GM23338 (cell line): ENCODE results near the gene PTOV1. TPM values are rescaled to one million over a fixed set of nuclear protein-coding genes. Genes with fewer than 3 reads are reported as not detected.

Experiments
- ATAC-seq: fragments of 200-7000 bp; cut with Tn5 transposase; 3 replicates; pipeline ENCODE4 v1.9.1; 2020
- DNase-seq: peaks from one replicate; pipeline ENCODE4 v3.0.0-alpha.2; 2015; ENCODE audit warnings: low spot score
- H2AFZ ChIP-seq: fragments of 200-600 bp; sonication (generic); 2 replicates; pipeline ENCODE4 v1.8.0; 2016; ENCODE audit warnings: antibody characterized with exemption, mild to moderate bottlenecking, moderate library complexity
- H3F3A ChIP-seq: fragments of 200-600 bp; sonication (generic); replicated peaks from 2 replicates; pipeline ENCODE4 v1.8.0; 2017; ENCODE audit warnings: antibody characterized with exemption, mixed run types, low read depth
- H3K27ac ChIP-seq: fragments of 200-600 bp; sonication (generic); 2 replicates; pipeline ENCODE4 v1.6.1; 2016; ENCODE audit warnings: low read depth
- H3K27me3 ChIP-seq: fragments of 200-600 bp; sonication (generic); 2 replicates; pipeline ENCODE4 v1.8.0; 2016; ENCODE audit warnings: mild to moderate bottlenecking, mixed run types, moderate library complexity; ENCODE audit not compliant: insufficient read depth
- H3K36me3 ChIP-seq: fragments of 200-600 bp; sonication (generic); 2 replicates; pipeline ENCODE4 v1.8.0; 2016; ENCODE audit warnings: mild to moderate bottlenecking; ENCODE audit not compliant: insufficient read depth
- H3K4me1 ChIP-seq: fragments of 200-600 bp; sonication (generic); 2 replicates; pipeline ENCODE4 v1.8.0; 2016; ENCODE audit warnings: mild to moderate bottlenecking, moderate library complexity; ENCODE audit not compliant: insufficient read depth
- H3K4me2 ChIP-seq: fragments of 200-600 bp; sonication (generic); 2 replicates; pipeline ENCODE4 v1.7.1; 2017; ENCODE audit warnings: mixed run types
- H3K4me3 ChIP-seq: fragments of 200-600 bp; sonication (generic); 2 replicates; pipeline ENCODE4 v1.6.1; 2016; ENCODE audit warnings: mixed run types
- H3K79me2 ChIP-seq: fragments of 200-600 bp; sonication (generic); replicated peaks from 2 replicates; pipeline ENCODE4 v1.8.0; 2017; ENCODE audit warnings: mild to moderate bottlenecking; ENCODE audit not compliant: insufficient read depth
- H3K9me2 ChIP-seq: fragments of 200-600 bp; sonication (generic); 2 replicates; pipeline ENCODE4 v1.8.0; 2017; ENCODE audit not compliant: insufficient read depth
- H4K20me1 ChIP-seq: fragments of 200-600 bp; sonication (generic); replicated peaks from 2 replicates; pipeline ENCODE4 v1.8.0; 2017; ENCODE audit warnings: mild to moderate bottlenecking; ENCODE audit not compliant: insufficient read depth
- H3K27ac Mint-ChIP-seq: 2 replicates; pipeline ENCODE4 v1.8.0; 2020; ENCODE audit warnings: inconsistent platforms, mild to moderate bottlenecking, moderate library complexity, mixed read lengths
- H3K27me3 Mint-ChIP-seq: 3 replicates; pipeline ENCODE4 v1.8.0; 2022; ENCODE audit warnings: low read depth, mild to moderate bottlenecking, moderate library complexity, mixed read lengths, inconsistent platforms; ENCODE audit not compliant: insufficient read depth, poor library complexity
- H3K36me3 Mint-ChIP-seq: 3 replicates; pipeline ENCODE4 v1.8.0; 2021; ENCODE audit warnings: low read depth, mild to moderate bottlenecking, inconsistent platforms, moderate library complexity, mixed read lengths
- H3K4me1 Mint-ChIP-seq: 3 replicates; pipeline ENCODE4 v1.8.0; 2020; ENCODE audit warnings: mild to moderate bottlenecking, inconsistent platforms, mixed read lengths
- H3K4me3 Mint-ChIP-seq: 3 replicates; pipeline ENCODE4 v1.8.0; 2021; ENCODE audit warnings: moderate library complexity, mild to moderate bottlenecking, inconsistent platforms, mixed read lengths
- H3K9me3 Mint-ChIP-seq: 3 replicates; pipeline ENCODE4 v1.8.0; 2020; ENCODE audit warnings: moderate library complexity, mild to moderate bottlenecking, inconsistent platforms, mixed read lengths
- CREB1 ChIP-seq: fragments of 250-450 bp; sonication (Bioruptor Pico); IDR thresholded peaks from 2 replicates; pipeline ENCODE4 v1.5.0; 2020; ENCODE audit warnings: low read depth, mild to moderate bottlenecking, moderate library complexity
- CTCF ChIP-seq, 2 experiments: fragments of 200-600 bp in 1 of 2; sonication (generic) in 1 of 2; conservative IDR thresholded peaks; 2 replicates each; pipeline versions ENCODE4 v1.5.1 to v1.6.1; 2016 to 2017; ENCODE audit warnings: antibody characterized with exemption in 2 of 2, low read depth in 2 of 2, mild to moderate bottlenecking in 2 of 2, moderate library complexity in 1 of 2
- ETS1 ChIP-seq: IDR thresholded peaks from 2 replicates; pipeline ENCODE4 v1.6.1; 2016; ENCODE audit warnings: antibody characterized with exemption
- EZH2 ChIP-seq: fragments of 200-600 bp; sonication (generic); IDR thresholded peaks from one replicate; pipeline ENCODE4 v1.8.0; 2017; ENCODE audit warnings: antibody characterized with exemption, mild to moderate bottlenecking, low read depth; ENCODE audit not compliant: unreplicated experiment
- EZH2phosphoT487 ChIP-seq: fragments of 200-600 bp; sonication (generic); IDR thresholded peaks from one replicate; pipeline ENCODE4 v1.8.1; 2018; ENCODE audit warnings: antibody characterized with exemption; ENCODE audit not compliant: unreplicated experiment
- JUNB ChIP-seq: IDR thresholded peaks from one replicate; pipeline ENCODE4 v1.6.1; 2016; ENCODE audit warnings: antibody characterized with exemption; ENCODE audit not compliant: unreplicated experiment
- NANOG ChIP-seq: IDR thresholded peaks from 2 replicates; pipeline ENCODE4 v1.6.1; 2016; ENCODE audit warnings: antibody characterized with exemption, borderline replicate concordance
- POLR2AphosphoS5 ChIP-seq: IDR thresholded peaks from 2 replicates; pipeline ENCODE4 v1.6.1; 2016; ENCODE audit warnings: antibody characterized with exemption, low read depth
- REST ChIP-seq: IDR thresholded peaks from one replicate; pipeline ENCODE4 v1.6.1; 2018; ENCODE audit warnings: antibody characterized with exemption; ENCODE audit not compliant: unreplicated experiment
- STAT1 ChIP-seq: IDR thresholded peaks from one replicate; pipeline ENCODE4 v1.6.1; 2016; ENCODE audit warnings: antibody characterized with exemption; ENCODE audit not compliant: unreplicated experiment
- ZNF114 ChIP-seq: fragments of 250-450 bp; sonication (Bioruptor Pico); IDR thresholded peaks from 2 replicates; pipeline ENCODE4 v1.5.0; 2020; ENCODE audit warnings: mild to moderate bottlenecking, moderate library complexity
- ZNF331 ChIP-seq: fragments of 250-450 bp; sonication (Bioruptor Pico); IDR thresholded peaks from 2 replicates; pipeline ENCODE4 v1.5.0; 2020; ENCODE audit warnings: low read depth, mild to moderate bottlenecking, moderate library complexity
- polyA plus RNA-seq: library from polyadenylated mRNA; unstranded; fragments of >200 nt; fragmentation: Nextera tagmentation; extraction: Ambion mirVana; gene quantifications from 2 replicates; pipeline ENCODE4 v1.2.1, GENCODE V29; 2016
- total RNA-seq: library from RNA; depleted of rRNA; stranded (reverse); fragments of >200 nt; shearing (Covaris generic); gene quantifications from 2 replicates; pipeline ENCODE4 v1.2.3, GENCODE V29; 2014
- TF ChIP-seq, protein P1 (sequence below): fragments of 250-450 bp; sonication (Bioruptor Pico); IDR thresholded peaks from 2 replicates; pipeline ENCODE4 v1.5.0; 2020; ENCODE audit warnings: mild to moderate bottlenecking, moderate library complexity

The PTOV1 gene
- total and polyA plus RNA-seq, 2 experiments from 2014 or later = 188 to 209 TPM

DNA sequence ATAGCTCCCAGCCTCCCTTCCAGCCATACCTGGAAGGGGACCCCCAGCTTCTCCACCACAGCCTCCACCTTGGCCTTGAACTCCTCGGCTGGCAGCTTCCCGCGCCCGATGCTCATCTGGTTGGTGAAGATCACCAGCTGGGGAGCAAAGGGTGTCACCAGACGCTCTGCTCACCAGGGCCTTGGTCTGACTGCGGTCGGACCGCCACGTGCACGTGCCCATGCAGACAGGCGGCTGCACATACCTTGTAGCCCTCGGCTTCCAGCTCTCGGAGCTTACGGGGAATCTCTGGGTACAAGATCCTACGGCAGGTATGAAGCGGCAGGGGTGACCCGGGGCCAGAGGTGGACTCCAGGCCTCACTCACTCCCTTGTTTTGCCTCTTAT, 13.0 kb downstream of the PTOV1 start:
- Histone ChIP-seq H3K9me2 (no peaks in the 10 kb centered on the region), H3K36me3 (peaks cover 15% of the 10 kb centered on the region), H3K4me1 (peaks cover 13% of the 10 kb centered on the region), H2AFZ (no peak overlapping the region), H3K4me3 (no peak overlapping the region), H4K20me1 (peaks cover 21% of the 10 kb centered on the region), H3K27me3 (no peaks in the 10 kb centered on the region), H3K27ac (no peak overlapping the region), H3F3A (peaks cover 59% of the 10 kb centered on the region), H3K4me2 (no peak overlapping the region), H3K79me2 (peaks cover 23% of the 10 kb centered on the region)
- no peak overlapping the region for H3K4me3 Mint-ChIP-seq
- no peak for TF ChIP-seq REST
- TF ChIP-seq ZNF114 = no peak
- no peak for TF ChIP-seq JUNB
- TF ChIP-seq, protein P1, sequence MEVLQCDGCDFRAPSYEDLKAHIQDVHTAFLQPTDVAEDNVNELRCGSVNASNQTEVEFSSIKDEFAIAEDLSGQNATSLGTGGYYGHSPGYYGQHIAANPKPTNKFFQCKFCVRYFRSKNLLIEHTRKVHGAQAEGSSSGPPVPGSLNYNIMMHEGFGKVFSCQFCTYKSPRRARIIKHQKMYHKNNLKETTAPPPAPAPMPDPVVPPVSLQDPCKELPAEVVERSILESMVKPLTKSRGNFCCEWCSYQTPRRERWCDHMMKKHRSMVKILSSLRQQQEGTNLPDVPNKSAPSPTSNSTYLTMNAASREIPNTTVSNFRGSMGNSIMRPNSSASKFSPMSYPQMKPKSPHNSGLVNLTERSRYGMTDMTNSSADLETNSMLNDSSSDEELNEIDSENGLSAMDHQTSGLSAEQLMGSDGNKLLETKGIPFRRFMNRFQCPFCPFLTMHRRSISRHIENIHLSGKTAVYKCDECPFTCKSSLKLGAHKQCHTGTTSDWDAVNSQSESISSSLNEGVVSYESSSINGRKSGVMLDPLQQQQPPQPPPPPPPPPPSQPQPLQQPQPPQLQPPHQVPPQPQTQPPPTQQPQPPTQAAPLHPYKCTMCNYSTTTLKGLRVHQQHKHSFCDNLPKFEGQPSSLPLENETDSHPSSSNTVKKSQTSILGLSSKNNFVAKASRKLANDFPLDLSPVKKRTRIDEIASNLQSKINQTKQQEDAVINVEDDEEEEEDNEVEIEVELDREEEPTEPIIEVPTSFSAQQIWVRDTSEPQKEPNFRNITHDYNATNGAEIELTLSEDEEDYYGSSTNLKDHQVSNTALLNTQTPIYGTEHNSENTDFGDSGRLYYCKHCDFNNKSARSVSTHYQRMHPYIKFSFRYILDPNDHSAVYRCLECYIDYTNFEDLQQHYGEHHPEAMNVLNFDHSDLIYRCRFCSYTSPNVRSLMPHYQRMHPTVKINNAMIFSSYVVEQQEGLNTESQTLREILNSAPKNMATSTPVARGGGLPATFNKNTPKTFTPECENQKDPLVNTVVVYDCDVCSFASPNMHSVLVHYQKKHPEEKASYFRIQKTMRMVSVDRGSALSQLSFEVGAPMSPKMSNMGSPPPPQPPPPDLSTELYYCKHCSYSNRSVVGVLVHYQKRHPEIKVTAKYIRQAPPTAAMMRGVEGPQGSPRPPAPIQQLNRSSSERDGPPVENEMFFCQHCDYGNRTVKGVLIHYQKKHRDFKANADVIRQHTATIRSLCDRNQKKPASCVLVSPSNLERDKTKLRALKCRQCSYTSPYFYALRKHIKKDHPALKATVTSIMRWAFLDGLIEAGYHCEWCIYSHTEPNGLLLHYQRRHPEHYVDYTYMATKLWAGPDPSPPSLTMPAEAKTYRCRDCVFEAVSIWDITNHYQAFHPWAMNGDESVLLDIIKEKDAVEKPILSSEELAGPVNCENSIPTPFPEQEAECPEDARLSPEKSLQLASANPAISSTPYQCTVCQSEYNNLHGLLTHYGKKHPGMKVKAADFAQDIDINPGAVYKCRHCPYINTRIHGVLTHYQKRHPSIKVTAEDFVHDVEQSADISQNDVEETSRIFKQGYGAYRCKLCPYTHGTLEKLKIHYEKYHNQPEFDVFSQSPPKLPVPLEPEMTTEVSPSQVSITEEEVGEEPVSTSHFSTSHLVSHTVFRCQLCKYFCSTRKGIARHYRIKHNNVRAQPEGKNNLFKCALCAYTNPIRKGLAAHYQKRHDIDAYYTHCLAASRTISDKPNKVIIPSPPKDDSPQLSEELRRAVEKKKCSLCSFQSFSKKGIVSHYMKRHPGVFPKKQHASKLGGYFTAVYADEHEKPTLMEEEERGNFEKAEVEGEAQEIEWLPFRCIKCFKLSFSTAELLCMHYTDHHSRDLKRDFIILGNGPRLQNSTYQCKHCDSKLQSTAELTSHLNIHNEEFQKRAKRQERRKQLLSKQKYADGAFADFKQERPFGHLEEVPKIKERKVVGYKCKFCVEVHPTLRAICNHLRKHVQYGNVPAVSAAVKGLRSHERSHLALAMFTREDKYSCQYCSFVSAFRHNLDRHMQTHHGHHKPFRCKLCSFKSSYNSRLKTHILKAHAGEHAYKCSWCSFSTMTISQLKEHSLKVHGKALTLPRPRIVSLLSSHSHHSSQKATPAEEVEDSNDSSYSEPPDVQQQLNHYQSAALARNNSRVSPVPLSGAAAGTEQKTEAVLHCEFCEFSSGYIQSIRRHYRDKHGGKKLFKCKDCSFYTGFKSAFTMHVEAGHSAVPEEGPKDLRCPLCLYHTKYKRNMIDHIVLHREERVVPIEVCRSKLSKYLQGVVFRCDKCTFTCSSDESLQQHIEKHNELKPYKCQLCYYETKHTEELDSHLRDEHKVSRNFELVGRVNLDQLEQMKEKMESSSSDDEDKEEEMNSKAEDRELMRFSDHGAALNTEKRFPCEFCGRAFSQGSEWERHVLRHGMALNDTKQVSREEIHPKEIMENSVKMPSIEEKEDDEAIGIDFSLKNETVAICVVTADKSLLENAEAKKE = no peak
- no peak for TF ChIP-seq CTCF (conservative IDR thresholded peaks at IDR 0.05; ENCODE audit: low read depth in 2 of 2)
- TF ChIP-seq NANOG = no peak
- TF ChIP-seq CREB1 = no peak
- TF ChIP-seq EZH2phosphoT487 = no peak
- TF ChIP-seq EZH2 = no peak
- no peak for TF ChIP-seq STAT1
- no peak for TF ChIP-seq POLR2AphosphoS5
- TF ChIP-seq ZNF331 = no peak
- TF ChIP-seq ETS1 = no peak
- H3K27ac Mint-ChIP-seq = no peak overlapping the region
- DNase-seq = no peak
- peaks cover 33% of the 10 kb centered on the region for H3K27me3 Mint-ChIP-seq
- H3K36me3 Mint-ChIP-seq = peaks cover 61% of the 10 kb centered on the region
- H3K9me3 Mint-ChIP-seq = peaks cover 11% of the 10 kb centered on the region
- ATAC-seq = no peak
- H3K4me1 Mint-ChIP-seq = peaks cover 39% of the 10 kb centered on the region
